ENCODE results near the gene CUL1. TPM values are rescaled to one million over a fixed set of nuclear protein-coding genes. Genes with fewer than 3 reads are reported as not detected.

CUL1 gene
- total RNA-seq, 1 donor, result 61.7 TPM

DNA sequence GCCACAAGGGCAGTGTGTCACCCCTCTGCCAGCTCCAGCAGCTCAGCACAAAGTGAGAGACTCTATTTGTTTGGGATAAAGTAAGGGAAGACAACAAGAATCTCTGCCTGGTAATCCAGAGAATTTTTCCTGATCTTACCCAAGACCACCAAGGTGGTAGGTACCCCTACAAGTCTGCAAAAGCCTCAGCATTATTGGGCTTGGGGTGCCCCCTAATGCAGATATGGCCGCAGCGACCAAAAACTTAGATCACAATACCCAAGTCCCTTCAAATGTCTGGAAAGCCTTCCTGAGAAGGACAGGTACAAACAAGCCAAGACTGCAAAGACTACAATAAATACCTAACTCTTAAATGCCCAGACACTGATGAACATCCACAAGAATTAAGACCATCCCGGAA, 22.4 kb upstream of the CUL1 start:
- no peak overlapping the region for H3K4me3 ChIP-seq (ENCODE audit: low read depth, low read length)
- DNase-seq (ENCODE audit: low read depth), result no peak
- TF ChIP-seq, protein P1, sequence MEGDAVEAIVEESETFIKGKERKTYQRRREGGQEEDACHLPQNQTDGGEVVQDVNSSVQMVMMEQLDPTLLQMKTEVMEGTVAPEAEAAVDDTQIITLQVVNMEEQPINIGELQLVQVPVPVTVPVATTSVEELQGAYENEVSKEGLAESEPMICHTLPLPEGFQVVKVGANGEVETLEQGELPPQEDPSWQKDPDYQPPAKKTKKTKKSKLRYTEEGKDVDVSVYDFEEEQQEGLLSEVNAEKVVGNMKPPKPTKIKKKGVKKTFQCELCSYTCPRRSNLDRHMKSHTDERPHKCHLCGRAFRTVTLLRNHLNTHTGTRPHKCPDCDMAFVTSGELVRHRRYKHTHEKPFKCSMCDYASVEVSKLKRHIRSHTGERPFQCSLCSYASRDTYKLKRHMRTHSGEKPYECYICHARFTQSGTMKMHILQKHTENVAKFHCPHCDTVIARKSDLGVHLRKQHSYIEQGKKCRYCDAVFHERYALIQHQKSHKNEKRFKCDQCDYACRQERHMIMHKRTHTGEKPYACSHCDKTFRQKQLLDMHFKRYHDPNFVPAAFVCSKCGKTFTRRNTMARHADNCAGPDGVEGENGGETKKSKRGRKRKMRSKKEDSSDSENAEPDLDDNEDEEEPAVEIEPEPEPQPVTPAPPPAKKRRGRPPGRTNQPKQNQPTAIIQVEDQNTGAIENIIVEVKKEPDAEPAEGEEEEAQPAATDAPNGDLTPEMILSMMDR (IDR thresholded peaks at IDR 0.05; ENCODE audit: insufficient read depth, low read depth, low read length), result no peak

DNA sequence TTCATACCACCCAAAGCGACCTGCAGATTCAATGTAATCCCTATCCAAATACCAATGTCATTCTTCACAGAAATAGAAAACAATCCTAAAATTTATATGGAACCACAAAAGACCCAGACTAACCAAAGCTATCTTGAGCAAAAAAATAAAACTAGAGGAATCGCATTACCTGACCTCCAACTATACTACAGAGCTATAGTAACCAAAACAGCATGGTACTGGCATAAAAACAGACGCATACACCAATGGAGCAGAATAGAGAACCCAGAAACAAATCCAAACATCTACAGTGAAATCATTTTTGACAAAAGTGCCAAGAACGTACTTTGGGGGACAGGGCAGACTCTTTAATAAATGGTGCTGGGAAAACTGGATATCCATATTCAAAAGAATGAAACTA, 16.9 kb upstream of the CUL1 start:
- no peak overlapping the region for H3K4me3 ChIP-seq (ENCODE audit: low read depth, low read length)
- DNase-seq (ENCODE audit: low read depth), result no peak
- TF ChIP-seq, protein P1 (IDR thresholded peaks at IDR 0.05; ENCODE audit: insufficient read depth, low read depth, low read length), result no peak

DNA sequence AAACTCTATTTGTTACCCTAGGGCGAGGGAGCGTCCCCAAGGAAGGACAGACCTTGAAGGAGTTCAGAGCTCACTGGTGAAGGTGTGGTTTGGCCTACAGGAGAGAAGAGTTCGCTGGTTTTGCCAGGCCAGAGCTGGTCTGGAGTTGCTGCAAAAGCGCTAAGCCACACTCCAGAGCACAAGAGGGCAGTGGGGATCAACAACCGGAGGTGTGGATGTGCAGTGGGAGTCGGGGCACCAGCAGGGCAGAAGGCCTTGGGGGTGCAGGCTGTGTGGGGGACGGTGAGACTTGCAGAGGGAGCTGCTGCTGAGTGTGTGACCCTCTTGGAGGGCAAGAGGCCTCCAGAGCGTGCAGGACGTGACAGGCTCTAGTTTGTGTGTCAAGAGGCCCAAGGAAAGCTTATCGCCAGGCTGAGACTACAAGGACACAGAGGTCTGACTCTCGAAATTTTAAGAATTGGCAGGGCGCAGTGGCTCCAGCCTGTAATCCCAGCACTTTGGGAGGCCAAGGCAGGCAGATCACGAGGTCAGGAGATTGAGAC, 14.3 kb upstream of the CUL1 start:
- no peak overlapping the region for H3K4me3 ChIP-seq (ENCODE audit: low read depth, low read length)
- no peak for DNase-seq (ENCODE audit: low read depth)
- TF ChIP-seq, protein P1 (IDR thresholded peaks at IDR 0.05; ENCODE audit: insufficient read depth, low read depth, low read length), result peak; percentile 2

DNA sequence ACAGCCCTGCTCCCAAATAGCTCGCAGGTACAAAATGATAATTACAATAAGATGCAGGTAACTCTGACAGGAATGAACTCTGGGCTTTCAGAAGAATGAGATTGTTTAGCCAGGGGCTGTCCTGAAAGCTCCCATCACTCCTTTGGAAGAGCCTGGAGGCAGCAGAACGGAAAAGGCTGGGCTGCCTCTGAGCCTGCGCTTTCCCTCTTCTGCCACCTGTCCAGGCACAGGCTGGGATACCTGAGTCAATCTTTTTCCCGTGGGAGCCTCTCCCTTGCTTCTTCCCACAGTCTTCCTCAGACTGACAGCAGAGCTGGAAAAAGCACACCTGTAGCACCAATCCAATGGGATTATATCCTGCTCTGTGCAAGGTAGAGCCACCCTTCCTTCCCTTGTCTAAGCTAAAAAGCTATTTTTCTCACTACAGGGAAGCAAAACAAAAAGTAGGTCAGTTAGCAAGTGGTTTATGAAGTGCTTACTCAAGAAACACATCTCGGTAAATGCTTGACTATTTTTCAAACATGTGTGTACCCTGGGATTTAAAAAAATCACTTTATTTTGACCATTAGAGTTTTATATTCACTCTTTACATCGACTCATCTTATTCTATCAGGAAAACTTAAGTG, 12.3 kb upstream of the CUL1 start:
- no peak for DNase-seq (ENCODE audit: low read depth)
- TF ChIP-seq, protein P1 (IDR thresholded peaks at IDR 0.05; ENCODE audit: insufficient read depth, low read depth, low read length), result no peak
- no peak overlapping the region for H3K4me3 ChIP-seq (ENCODE audit: low read depth, low read length)

DNA sequence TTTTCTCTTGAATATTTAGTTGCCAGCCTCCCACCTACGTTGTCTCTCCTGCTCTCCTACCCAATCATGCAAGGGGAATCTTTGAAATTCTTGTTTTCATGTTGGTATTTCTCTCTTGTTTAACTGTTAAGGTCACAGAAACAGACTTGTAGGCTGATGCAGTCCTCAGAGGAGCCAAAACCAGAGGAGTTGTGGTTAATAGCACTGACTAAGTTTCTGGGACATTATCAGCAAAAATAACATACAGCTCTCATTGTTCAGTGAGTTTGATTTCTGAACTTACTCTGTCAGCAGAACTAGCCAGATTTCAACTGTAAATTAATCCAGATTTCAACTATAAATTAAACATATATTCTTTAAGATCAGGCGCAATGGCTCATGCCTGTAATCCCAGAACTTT, 11.1 kb upstream of the CUL1 start:
- no peak for DNase-seq (ENCODE audit: low read depth)
- H3K4me3 ChIP-seq (ENCODE audit: low read depth, low read length), result no peak overlapping the region
- TF ChIP-seq, protein P1 (IDR thresholded peaks at IDR 0.05; ENCODE audit: insufficient read depth, low read depth, low read length), result no peak

DNA sequence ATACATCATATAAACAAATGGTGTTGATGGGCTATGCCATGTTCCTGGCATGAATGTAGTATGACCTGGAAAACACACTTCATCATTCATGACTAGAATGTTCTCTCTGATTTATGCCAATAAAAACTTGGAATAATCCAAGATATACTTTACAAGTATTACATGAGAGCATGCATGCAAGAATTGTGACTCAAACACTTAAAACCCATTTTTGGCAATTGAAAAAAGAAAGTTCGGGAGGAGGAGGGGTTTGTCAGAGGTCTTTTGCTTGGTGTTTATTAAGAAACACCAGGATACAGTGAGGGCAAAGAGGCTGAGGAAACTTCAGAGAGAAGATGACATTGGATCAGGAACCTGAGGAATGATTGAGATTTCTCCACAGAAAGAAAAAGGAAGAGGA, 10.2 kb upstream of the CUL1 start:
- no peak for DNase-seq (ENCODE audit: low read depth)
- H3K4me3 ChIP-seq (ENCODE audit: low read depth, low read length), result no peak overlapping the region
- TF ChIP-seq, protein P1 (IDR thresholded peaks at IDR 0.05; ENCODE audit: insufficient read depth, low read depth, low read length), result no peak

DNA sequence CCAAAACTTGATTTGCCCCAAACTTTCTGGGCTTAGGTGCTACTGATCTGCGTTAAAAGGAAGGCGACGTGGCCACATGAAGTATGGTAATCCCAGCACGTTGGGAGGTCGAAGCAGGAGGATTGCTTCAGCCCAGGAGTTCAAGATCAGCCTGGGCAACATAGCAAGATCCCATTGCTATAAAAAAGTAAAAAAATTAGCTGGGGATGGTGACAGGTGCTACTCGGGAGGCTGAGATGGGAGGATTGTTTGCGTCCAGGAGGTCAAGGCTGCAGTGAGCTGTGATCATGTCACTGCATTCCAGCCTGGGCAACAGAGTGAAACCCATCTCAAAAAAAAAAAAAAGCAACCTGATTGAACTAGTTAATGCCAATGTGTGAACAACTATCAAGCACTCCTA, 5.1 kb upstream of the CUL1 start:
- no peak overlapping the region for H3K4me3 ChIP-seq (ENCODE audit: low read depth, low read length)
- DNase-seq (ENCODE audit: low read depth), result no peak
- TF ChIP-seq, protein P1 (IDR thresholded peaks at IDR 0.05; ENCODE audit: insufficient read depth, low read depth, low read length), result no peak

All from fibroblast of villous mesenchyme (primary cell).